DND-41 (cell line): ENCODE measurements around the gene SLITRK2.

ENCODE experiments used
- CTCF ChIP-seq: IDR thresholded peaks from 2 replicates; pipeline ENCODE4 v1.5.1; 2012; ENCODE audit warnings: borderline replicate concordance, low read length, moderate library complexity, mild to moderate bottlenecking; ENCODE audit not compliant: poor library complexity, severe bottlenecking; ENCODE audit errors: extremely low read depth
- EZH2 ChIP-seq: IDR thresholded peaks from 3 replicates; pipeline ENCODE4 v1.6.1; 2012; ENCODE audit warnings: borderline replicate concordance, low read depth, mild to moderate bottlenecking, moderate library complexity, low read length, inconsistent platforms; ENCODE audit not compliant: severe bottlenecking

GRCh38 chrX:145820825-145821224 is 3.2 kb downstream of the SLITRK2 start:
- TF ChIP-seq CTCF (no peak), EZH2 (no peak)
